ENCODE measurements around the gene HOGA1.

DNA sequence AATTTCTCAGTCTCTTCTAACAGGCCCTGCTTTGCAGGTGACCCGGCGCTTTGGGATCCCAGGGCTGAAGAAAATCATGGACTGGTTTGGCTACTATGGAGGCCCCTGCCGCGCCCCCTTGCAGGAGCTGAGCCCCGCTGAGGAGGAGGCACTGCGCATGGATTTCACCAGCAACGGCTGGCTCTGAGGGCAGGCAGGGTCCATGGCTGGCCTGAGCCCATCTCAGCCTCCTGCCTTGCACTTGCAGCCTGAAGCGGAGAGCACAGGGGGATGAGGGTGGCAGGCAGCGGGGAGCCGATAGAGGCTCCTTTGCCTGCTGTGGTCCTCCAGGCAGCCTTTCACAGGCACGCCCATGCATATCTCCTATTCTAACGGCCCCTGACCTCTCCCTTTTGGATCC lies 27.3 kb downstream of the HOGA1 start:
- no peak for TF ChIP-seq GATA2 (IDR thresholded peaks at IDR 0.05; ENCODE audit: low read depth, low read length)
- no peak for TF ChIP-seq GATA3 (IDR thresholded peaks at IDR 0.05; ENCODE audit: low read depth, low read length)
